ENCODE measurements around the gene RAD51B. TPM values are rescaled to one million over a fixed set of nuclear protein-coding genes. Genes with fewer than 3 reads are reported as not detected.

The RAD51B gene
- total RNA-seq, 1 experiment from 2014 or later, result 29.9 TPM

DNA sequence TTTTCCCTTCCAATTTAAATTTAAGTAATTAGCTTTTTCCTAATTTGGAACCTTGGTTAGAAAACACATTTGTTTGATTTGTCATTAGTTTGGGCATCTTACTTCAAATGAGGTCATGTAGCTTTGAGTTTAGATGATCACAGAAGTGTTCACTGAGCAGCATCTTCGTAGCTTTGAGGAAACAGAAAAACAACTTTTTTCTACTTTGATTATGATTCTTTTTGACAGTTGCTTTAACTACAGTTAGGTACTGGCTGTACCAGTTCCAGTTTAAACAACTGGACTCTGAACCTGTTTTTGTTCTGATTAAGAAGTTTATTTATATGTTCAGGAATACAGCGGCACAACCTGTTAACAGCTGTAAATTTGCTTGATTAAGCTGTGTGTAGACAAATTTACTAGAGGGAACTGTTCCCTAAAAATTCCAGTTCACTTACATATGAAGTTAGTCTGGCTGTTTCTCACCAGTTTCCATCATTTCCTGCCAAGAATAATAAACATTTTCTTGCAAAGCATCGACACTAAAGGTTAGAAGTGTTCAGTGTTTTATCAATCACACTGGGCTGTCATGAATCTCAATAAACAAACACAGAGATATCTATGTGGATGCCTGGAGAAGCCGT, 191.9 kb downstream of the RAD51B start:
- Histone ChIP-seq H3K79me2 (ENCODE audit: low read depth) (no peaks in the 10 kb centered on the region), H3F3A (ENCODE audit: insufficient read depth, low read depth) (no peaks in the 10 kb centered on the region), H3K4me1 (replicated peaks; ENCODE audit: insufficient read depth) (no peaks in the 10 kb centered on the region), H3K27ac (no peak overlapping the region), H3K36me3 (ENCODE audit: low read depth) (no peaks in the 10 kb centered on the region), H2AFZ (no peak overlapping the region), H3K27me3 (ENCODE audit: insufficient read depth, low read depth) (no peaks in the 10 kb centered on the region), H3K4me2 (no peak overlapping the region), H4K20me1 (ENCODE audit: insufficient read depth) (no peaks in the 10 kb centered on the region), H3K9me2 (ENCODE audit: insufficient read depth) (no peaks in the 10 kb centered on the region), H3K4me3 (no peak overlapping the region), H3K9me3 (ENCODE audit: insufficient read depth, low read depth) (no peaks in the 10 kb centered on the region)
- CTCF ChIA-PET, result no interaction called here
- TF ChIP-seq EZH2 (IDR thresholded peaks at IDR 0.05; ENCODE audit: low read depth), result no peak
- TF ChIP-seq, protein P1, sequence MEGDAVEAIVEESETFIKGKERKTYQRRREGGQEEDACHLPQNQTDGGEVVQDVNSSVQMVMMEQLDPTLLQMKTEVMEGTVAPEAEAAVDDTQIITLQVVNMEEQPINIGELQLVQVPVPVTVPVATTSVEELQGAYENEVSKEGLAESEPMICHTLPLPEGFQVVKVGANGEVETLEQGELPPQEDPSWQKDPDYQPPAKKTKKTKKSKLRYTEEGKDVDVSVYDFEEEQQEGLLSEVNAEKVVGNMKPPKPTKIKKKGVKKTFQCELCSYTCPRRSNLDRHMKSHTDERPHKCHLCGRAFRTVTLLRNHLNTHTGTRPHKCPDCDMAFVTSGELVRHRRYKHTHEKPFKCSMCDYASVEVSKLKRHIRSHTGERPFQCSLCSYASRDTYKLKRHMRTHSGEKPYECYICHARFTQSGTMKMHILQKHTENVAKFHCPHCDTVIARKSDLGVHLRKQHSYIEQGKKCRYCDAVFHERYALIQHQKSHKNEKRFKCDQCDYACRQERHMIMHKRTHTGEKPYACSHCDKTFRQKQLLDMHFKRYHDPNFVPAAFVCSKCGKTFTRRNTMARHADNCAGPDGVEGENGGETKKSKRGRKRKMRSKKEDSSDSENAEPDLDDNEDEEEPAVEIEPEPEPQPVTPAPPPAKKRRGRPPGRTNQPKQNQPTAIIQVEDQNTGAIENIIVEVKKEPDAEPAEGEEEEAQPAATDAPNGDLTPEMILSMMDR (conservative IDR thresholded peaks at IDR 0.05), result no peak
- POLR2A ChIA-PET (ENCODE audit: unreplicated experiment), result interaction anchor here (0.6 kb wide), 1 partner anchor 47 kb away, joined by 3 read pairs; no protein-coding TSS in a partner anchor
- intact Hi-C loops (cut with micrococcal nuclease; ENCODE audit: unreplicated experiment), result no loop called here
- BruUV-seq (replicated peaks), result no TSS peak
- DNase-seq, result no peak

DNA sequence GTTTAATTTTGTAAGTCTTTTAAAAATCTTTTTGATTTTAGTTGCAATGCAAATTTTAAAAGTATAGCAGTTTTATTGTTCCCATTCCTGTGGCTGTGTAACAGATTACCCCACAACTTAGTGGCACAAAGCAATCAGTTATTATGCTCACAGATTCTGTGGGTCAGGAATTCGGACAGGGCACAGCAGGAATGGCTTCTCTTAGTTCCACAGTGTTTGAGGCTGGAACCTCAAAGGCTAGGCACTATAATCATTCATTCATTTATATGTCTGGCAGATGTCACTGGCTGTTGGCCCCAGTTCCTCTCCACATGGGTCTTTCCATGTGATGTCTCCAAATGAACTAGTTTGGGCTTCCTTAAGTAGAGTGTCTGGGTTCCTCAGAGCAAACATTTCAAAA, 193.3 kb downstream of the RAD51B start:
- H3K79me2 ChIP-seq (ENCODE audit: low read depth), result no peaks in the 10 kb centered on the region
- no peaks in the 10 kb centered on the region for H3K9me3 ChIP-seq (ENCODE audit: insufficient read depth, low read depth)
- H2AFZ ChIP-seq, result no peak overlapping the region
- ChIA-PET POLR2A (ENCODE audit: unreplicated experiment) (no interaction called here), CTCF (no interaction called here)
- intact Hi-C loops (cut with micrococcal nuclease; ENCODE audit: unreplicated experiment), result no loop called here
- no peak overlapping the region for H3K4me2 ChIP-seq
- H4K20me1 ChIP-seq (ENCODE audit: insufficient read depth), result no peaks in the 10 kb centered on the region
- H3K4me1 ChIP-seq (replicated peaks; ENCODE audit: insufficient read depth), result no peaks in the 10 kb centered on the region
- H3K27ac ChIP-seq, result no peak overlapping the region
- H3K27me3 ChIP-seq (ENCODE audit: insufficient read depth, low read depth), result no peaks in the 10 kb centered on the region
- TF ChIP-seq, protein P1 (conservative IDR thresholded peaks at IDR 0.05), result no peak
- no peak for TF ChIP-seq EZH2 (IDR thresholded peaks at IDR 0.05; ENCODE audit: low read depth)
- no peak overlapping the region for H3K4me3 ChIP-seq
- DNase-seq, result no peak
- H3K36me3 ChIP-seq (ENCODE audit: low read depth), result no peaks in the 10 kb centered on the region
- H3F3A ChIP-seq (ENCODE audit: insufficient read depth, low read depth), result no peaks in the 10 kb centered on the region
- H3K9me2 ChIP-seq (ENCODE audit: insufficient read depth), result no peaks in the 10 kb centered on the region; the same call in 1 of the 2 replicates
- no TSS peak for BruUV-seq (replicated peaks)

- H3K36me3 ChIP-seq (ENCODE audit: low read depth), result no peaks in the 10 kb centered on the region
- no peak for DNase-seq
- H3K9me2 ChIP-seq (ENCODE audit: insufficient read depth), result no peaks in the 10 kb centered on the region; the same call in 1 of the 2 replicates
- H3K27ac ChIP-seq, result no peak overlapping the region
- no peak overlapping the region for H2AFZ ChIP-seq
- H3K27me3 ChIP-seq (ENCODE audit: insufficient read depth, low read depth), result no peaks in the 10 kb centered on the region
- BruUV-seq (replicated peaks), result no TSS peak
- H4K20me1 ChIP-seq (ENCODE audit: insufficient read depth), result no peaks in the 10 kb centered on the region
- H3K4me3 ChIP-seq, result no peak overlapping the region
- H3K4me2 ChIP-seq, result no peak overlapping the region
- ChIA-PET POLR2A (ENCODE audit: unreplicated experiment) (no interaction called here), CTCF (no interaction called here)
- intact Hi-C loops (cut with micrococcal nuclease; ENCODE audit: unreplicated experiment), result no loop called here
- no peaks in the 10 kb centered on the region for H3K9me3 ChIP-seq (ENCODE audit: insufficient read depth, low read depth)
- TF ChIP-seq, protein P1 (conservative IDR thresholded peaks at IDR 0.05), result no peak
- TF ChIP-seq EZH2 (IDR thresholded peaks at IDR 0.05; ENCODE audit: low read depth), result no peak
- no peaks in the 10 kb centered on the region for H3K4me1 ChIP-seq (replicated peaks; ENCODE audit: insufficient read depth)
- H3F3A ChIP-seq (ENCODE audit: insufficient read depth, low read depth), result no peaks in the 10 kb centered on the region
- no peaks in the 10 kb centered on the region for H3K79me2 ChIP-seq (ENCODE audit: low read depth)
These were observed 193.7 kb downstream of the RAD51B start for GRCh38 chr14:68013326-68013725.
